Activated gamma-delta T cell treated with anti-CD3 and anti-CD28 coated beads, Interleukin-2, amount 50 U/mL, for 16 hours (primary cell): ENCODE results near the gene KCNJ9.
"Not testable (repeated sequence)": the region's sequence is repeated elsewhere in the genome, so short reads cannot be mapped to it uniquely, and the experiment has no call there.

Experiments used
- DNase-seq: peaks from one replicate; pipeline ENCODE4 v3.0.0-alpha.2; 2020; ENCODE audit warnings: low read depth

Gene KCNJ9

DNA sequence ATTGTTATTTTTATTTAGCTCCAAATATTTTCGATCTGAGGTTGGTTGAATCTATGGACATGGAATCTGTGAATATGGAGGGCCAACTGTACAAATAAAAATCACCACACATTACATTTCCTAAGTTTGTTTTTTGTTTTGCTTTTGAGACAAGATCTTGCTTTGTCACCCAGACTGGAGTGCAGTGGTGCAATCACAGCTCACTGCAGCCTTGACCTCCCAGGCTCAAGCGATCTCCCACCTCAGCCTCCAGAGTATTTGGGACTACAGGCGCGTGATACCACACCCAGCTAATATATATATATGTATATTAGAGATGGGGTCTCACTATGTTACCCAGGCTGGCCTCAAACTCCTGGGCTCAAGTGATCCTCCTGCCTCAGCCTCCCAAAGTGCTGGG, 45.0 kb downstream of the KCNJ9 start:
- DNase-seq, result not testable (repeated sequence)

DNA sequence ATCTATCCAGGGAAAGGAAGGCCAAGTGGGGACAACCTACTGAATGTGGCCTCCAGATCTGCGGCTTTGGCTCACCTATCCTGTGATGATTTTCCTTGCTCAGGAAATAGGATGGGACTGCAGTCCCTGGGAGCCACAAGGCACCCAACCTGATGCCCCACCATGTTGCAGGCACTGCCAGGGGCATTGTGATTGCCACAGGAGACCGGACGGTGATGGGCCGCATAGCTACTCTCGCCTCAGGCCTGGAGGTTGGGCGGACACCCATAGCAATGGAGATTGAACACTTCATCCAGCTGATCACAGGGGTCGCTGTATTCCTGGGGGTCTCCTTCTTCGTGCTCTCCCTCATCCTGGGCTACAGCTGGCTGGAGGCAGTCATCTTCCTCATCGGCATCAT, 46.0 kb downstream of the KCNJ9 start:
- DNase-seq, result no peak

DNA sequence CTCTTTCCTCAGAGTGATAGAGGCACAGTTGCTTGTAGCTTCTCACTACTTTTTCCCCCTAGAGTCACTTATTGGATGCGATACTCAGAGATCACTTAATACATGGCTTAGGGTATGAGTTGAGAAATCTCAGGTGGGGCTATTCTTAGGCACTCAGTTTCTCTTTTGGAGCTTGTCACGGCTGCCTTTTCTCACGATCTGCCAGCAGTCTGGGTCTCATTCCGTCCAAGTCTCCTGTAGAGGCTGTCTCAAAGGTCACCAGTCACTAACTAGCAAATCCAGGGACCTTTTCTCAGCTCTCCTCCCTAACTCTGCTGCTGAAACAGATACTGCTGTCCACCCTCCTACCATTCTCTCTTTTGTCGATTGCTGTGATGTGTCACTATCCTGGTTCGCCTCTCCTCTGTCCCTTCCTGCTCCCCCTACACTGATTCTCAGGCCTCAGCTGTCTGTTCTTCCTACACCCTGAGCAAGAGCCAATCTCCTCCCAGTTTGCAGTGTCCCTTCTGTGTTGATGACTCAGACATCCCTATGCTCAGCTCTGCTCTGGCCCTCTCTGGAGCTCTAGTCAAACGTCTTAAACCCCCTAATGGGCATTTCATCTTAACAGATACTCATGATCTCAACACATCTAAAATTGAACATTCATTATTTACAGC, 46.7 kb downstream of the KCNJ9 start:
- DNase-seq, result no peak

DNA sequence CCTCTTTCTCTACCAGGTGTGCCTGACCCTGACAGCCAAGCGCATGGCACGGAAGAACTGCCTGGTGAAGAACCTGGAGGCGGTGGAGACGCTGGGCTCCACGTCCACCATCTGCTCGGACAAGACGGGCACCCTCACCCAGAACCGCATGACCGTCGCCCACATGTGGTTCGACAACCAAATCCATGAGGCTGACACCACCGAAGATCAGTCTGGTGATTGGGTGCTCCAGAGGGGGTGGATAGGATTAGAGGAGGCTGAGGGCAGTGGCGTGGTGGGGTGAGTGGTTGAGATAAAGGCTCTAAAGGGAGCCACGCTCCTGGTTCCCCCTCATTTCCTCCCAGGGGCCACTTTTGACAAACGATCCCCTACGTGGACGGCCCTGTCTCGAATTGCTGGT, 47.3 kb downstream of the KCNJ9 start:
- no peak for DNase-seq

DNA sequence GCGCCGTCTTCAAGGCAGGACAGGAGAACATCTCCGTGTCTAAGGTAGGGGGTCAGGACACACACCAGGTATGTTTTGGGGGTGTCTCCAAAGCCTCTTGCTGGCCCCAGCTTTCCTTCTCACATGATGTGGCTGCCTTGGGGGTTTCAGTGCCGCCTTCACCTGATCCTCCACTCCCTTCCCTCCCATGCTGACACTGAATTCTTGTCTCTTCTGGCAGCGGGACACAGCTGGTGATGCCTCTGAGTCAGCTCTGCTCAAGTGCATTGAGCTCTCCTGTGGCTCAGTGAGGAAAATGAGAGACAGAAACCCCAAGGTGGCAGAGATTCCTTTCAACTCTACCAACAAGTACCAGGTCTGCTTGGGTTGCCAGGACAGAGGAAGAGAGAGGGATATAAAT, 47.7 kb downstream of the KCNJ9 start:
- no peak for DNase-seq

DNA sequence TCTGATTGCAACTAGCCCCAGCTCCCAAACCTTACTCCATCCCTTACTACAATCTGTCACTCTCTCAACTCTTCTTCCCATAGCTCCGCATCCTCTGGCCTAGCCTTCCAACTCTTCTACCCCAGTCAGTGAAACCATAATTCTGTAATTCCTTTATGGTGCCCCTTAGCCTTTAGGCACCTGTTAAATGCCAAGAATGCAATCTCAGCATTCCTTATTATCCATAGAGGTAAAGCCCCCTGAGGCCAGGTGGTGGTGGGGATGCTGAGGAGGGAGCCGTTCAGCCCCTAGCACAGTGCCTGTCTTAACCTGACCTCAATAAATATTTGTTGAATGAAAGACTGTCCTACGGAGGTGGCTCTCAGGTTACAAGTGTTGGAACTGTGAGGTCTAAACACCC, 48.2 kb downstream of the KCNJ9 start:
- DNase-seq, result no peak

DNA sequence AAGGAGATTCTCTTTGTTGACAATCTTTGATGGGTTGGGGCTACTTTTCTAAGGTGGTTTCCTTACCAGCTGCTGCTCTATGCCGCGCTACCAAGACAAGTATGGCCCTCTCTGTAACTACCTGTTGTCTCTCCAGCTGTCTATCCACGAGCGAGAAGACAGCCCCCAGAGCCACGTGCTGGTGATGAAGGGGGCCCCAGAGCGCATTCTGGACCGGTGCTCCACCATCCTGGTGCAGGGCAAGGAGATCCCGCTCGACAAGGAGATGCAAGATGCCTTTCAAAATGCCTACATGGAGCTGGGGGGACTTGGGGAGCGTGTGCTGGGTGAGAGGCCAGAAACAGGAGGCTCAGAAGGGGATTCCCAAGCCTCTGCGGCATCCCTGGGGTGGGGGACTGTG, 48.6 kb downstream of the KCNJ9 start:
- DNase-seq, result no peak

DNA sequence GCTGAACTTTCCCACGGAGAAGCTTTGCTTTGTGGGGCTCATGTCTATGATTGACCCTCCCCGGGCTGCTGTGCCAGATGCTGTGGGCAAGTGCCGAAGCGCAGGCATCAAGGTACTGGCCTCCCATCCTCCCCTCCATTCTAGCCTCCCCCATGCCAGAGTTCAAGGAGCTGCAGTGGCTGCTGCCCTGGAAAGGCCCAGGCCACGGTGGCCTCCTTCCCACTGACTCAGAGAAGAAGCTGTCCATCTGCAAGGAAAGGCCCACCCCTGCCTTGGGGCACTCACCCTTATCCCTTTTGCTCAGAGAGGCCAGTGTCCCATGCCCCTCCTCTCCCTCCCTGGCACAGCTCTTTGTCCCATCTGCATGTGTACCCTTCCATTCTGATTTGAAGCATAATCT, 49.1 kb downstream of the KCNJ9 start:
- DNase-seq, result no peak

DNA sequence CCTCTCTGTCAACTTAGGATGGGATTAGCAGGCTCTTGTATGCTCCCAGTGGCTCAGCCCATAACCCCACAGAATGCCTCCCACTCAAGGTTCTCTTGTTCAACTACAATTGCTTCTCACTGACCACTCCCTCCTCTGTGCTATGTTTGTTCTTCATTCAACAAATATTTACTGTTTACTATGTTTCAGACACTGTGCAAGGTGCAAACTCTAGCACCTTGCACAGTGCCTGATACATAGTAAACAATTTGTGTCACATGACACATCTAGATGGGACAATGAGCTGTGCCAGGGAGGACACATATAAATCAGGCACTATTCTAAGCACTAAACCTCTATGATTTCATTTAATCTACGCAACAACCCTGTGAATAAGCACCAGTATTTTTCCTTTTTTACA, 49.6 kb downstream of the KCNJ9 start:
- no peak for DNase-seq

DNA sequence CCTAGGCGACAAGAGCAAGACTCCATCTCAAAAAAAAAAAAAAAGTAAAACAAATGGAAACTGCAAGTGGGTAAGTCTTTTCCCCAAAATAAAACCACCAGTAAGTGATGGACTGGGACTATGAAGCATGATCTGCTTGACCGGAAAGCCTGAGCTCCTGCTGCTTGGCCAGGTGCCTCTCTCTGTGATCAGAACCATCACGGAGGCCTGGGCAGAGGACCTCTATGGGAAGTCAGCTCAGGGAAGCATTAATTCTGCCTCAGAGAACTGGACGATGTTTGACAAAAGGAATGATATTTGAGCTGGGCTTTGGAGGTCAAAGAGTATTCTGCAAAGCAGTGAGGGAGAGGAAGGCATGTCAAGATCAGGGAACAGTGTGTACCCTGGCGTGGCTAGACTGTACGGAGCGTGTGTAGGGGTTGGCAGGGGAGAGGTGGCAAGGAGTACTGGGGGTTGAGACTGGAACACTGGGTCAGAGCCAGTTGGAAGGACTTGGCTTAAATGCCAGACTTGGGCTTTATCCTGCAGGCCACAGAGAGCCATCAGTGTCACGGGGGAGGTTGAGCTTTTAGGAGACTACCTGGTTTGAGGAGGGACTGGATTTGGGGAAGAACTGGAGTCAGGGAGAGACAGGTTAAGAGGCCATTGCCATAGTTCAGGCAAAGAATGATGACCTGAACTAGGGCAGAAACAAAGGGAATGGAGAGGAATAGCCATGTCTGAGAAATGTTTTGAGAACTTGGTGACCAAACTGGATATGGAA, 50.6 kb downstream of the KCNJ9 start:
- DNase-seq, result no peak

DNA sequence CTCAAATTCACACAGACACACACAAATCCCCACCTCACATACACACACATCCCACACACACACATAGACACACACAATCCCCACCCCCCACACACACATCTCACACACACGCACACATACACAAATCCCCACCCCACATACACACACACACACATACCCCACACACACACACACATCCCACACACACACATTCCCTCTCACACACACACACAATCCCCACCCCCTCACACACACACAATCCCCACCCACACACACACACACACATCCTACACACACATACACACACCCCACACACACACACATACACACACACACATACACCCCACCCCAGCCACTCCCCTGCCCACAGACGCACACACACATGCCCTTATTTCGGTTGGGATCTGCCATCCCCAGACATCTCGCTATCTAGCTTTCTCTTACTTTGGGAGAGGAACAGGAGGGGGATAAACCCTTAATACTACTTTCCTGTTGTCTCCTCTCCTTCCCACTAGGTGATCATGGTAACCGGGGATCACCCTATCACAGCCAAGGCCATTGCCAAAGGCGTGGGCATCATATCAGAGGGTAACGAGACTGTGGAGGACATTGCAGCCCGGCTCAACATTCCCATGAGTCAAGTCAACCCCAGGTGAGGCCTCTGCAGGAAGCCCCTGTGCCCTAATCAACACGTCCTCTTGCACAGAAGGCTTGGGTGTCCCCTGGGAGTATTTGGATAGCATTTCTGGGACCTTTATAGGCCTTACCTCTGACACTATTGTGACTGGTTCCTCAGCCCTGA, 52.8 kb downstream of the KCNJ9 start:
- no peak for DNase-seq

DNA sequence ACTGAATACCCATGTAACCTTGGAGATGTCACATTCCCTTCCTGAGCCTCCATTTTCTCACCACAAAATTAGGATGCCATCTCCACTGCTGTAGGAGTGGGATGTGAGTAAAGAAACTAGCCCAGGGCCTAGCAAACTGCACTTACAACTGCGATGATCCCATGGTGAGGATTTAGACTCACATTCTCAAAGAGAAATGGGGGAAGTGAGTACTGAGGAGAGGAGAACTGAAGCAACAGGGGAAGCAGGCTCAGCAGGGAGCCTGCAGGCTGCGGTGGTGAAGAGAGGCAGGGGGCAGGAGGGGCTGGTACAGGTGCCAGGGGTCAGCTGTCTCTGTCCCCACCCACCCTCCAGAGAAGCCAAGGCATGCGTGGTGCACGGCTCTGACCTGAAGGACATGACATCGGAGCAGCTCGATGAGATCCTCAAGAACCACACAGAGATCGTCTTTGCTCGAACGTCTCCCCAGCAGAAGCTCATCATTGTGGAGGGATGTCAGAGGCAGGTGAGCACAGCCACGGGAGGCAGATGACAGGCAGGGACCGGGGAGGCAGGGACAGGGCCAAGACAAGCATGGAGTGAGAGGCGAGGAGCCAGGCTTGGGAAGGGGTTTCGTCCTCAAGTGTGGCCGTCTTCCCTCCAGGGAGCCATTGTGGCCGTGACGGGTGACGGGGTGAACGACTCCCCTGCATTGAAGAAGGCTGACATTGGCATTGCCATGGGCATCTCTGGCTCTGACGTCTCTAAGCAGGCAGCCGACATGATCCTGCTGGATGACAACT, 53.6 kb downstream of the KCNJ9 start:
- DNase-seq, result no peak

DNA sequence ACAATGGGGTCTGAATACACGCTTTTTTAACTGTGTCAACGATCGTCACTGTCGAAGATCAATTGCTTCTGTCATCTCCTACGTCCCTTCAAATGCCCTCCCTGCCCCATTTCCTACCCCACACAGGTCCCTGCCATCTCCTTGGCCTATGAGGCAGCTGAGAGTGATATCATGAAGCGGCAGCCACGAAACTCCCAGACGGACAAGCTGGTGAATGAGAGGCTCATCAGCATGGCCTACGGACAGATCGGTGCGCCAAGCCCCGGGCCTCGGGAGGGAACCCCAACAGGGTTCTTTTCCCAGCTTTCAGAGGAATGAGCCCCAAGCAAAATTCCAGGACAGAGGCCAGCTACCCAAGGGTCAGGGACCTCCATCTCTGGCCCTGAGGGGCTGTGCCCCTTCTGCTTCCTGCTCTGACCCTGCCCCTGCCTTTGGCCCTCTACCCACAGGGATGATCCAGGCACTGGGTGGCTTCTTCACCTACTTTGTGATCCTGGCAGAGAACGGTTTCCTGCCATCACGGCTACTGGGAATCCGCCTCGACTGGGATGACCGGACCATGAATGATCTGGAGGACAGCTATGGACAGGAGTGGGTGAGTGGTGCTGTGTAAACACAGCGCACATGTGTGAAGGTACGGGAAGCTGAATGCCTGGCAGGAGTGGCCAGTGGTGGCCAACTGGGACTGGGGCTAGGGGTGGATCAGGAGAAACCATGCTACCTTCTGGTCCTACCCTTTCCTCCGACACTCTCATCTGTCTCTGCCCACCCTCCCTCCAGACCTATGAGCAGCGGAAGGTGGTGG, 55.0 kb downstream of the KCNJ9 start:
- DNase-seq, result no peak

DNA sequence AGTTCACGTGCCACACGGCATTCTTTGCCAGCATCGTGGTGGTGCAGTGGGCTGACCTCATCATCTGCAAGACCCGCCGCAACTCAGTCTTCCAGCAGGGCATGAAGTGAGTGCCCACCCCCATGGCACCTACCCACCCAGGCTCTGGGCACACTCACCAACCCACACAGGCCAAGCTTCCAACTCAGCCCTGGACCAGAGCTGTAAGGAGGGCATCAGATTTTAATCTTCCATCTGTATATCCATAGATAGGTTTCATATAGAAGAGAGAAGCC, 55.5 kb downstream of the KCNJ9 start:
- DNase-seq, result no peak

DNA sequence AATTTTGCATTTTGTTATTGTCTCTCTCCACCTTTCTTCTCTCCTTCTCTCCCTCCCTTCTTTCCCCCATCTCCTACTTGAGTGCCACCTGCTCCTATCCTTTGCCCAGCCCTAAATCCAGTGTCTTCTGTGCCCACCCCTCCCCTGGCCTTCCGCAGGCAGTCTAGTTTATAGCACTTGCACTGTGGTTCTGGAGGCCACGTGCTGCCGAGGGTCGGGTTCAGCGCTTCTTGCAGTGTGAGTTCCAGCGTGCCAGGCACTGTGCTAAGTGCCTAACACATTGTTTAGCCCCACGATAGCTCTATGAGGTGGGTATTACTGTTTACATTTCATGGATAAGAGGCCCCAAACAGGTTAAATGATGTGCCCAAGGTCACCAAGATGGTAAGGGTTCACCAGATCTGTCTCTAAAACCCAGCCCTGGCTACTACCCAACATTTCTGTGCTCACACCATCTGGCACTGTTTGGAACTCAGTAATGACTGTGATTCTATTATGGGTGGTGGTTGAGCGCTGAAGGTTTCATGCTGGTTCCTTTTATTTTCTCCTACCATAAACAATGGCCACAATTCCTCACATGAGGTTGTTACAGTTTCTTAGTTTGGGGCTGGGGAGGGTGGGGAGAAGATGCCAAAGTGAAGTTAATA, 56.0 kb downstream of the KCNJ9 start:
- DNase-seq, result no peak

DNA sequence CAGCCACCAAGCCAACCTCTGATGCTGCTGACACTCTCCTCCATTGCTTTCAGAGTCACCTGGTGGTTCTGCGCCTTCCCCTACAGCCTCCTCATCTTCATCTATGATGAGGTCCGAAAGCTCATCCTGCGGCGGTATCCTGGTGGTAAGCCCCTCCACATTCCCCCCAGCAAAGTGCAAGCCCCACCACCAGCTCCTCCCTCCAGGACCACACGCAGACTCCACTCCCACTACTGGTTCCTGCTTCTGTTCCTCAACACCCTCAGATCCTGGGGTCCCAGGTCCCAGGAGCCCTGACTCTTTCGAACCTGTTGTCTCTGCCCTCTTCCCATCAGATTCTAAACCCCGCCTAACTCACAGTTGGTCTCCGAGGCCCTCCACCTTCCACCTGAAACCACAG, 58.5 kb downstream of the KCNJ9 start:
- no peak for DNase-seq
